Nephron progenitor cell (in vitro differentiated cells): ENCODE data around the gene SLC16A10.
"Not testable (repeated sequence)": the region's sequence is repeated elsewhere in the genome, so short reads cannot be mapped to it uniquely, and the experiment has no call there.

ENCODE experiments used
- DNase-seq: peaks from one replicate; pipeline ENCODE4 v3.0.0; 2021
- H3K27ac Mint-ChIP-seq: 2 replicates; pipeline ENCODE4 v1.8.0; 2021; ENCODE audit warnings: mild to moderate bottlenecking, moderate library complexity, mixed read lengths
- H3K27me3 Mint-ChIP-seq: 2 replicates; pipeline ENCODE4 v1.8.0; 2021; ENCODE audit warnings: mild to moderate bottlenecking, low read depth, mixed read lengths; ENCODE audit not compliant: poor library complexity
- H3K36me3 Mint-ChIP-seq: 2 replicates; pipeline ENCODE4 v1.8.0; 2021; ENCODE audit warnings: low read depth, mixed read lengths
- H3K4me1 Mint-ChIP-seq: 2 replicates; pipeline ENCODE4 v1.8.0; 2021; ENCODE audit warnings: mixed read lengths
- H3K4me3 Mint-ChIP-seq: 2 replicates; pipeline ENCODE4 v1.8.0; 2021; ENCODE audit warnings: mild to moderate bottlenecking, moderate library complexity, mixed read lengths
- H3K9me3 Mint-ChIP-seq: 2 replicates; pipeline ENCODE4 v1.8.0; 2021; ENCODE audit warnings: mild to moderate bottlenecking, moderate library complexity, mixed read lengths
- TF ChIP-seq, protein P1 (sequence below): fragments of 200-600 bp; sonication (generic); IDR thresholded peaks from 2 replicates; pipeline ENCODE4 v1.5.0; 2021; ENCODE audit warnings: antibody characterized with exemption

The SLC16A10 gene

DNA sequence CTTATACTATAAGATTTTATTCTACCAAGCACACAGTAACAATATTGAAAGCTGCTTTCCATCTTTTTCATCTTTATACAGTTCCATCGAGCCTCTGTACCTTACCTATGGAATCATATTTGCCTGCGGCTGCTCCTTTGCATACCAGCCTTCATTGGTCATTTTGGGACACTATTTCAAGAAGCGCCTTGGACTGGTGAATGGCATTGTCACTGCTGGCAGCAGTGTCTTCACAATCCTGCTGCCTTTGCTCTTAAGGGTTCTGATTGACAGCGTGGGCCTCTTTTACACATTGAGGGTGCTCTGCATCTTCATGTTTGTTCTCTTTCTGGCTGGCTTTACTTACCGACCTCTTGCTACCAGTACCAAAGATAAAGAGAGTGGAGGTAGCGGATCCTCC, 89.8 kb downstream of the SLC16A10 start:
- H3K4me1 Mint-ChIP-seq = no peaks in the 10 kb centered on the region
- no peak overlapping the region for H3K4me3 Mint-ChIP-seq
- TF ChIP-seq, protein P1, sequence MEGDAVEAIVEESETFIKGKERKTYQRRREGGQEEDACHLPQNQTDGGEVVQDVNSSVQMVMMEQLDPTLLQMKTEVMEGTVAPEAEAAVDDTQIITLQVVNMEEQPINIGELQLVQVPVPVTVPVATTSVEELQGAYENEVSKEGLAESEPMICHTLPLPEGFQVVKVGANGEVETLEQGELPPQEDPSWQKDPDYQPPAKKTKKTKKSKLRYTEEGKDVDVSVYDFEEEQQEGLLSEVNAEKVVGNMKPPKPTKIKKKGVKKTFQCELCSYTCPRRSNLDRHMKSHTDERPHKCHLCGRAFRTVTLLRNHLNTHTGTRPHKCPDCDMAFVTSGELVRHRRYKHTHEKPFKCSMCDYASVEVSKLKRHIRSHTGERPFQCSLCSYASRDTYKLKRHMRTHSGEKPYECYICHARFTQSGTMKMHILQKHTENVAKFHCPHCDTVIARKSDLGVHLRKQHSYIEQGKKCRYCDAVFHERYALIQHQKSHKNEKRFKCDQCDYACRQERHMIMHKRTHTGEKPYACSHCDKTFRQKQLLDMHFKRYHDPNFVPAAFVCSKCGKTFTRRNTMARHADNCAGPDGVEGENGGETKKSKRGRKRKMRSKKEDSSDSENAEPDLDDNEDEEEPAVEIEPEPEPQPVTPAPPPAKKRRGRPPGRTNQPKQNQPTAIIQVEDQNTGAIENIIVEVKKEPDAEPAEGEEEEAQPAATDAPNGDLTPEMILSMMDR = no peak
- DNase-seq = no peak
- no peaks in the 10 kb centered on the region for H3K36me3 Mint-ChIP-seq
- peaks cover 3% of the 10 kb centered on the region for H3K27me3 Mint-ChIP-seq
- H3K9me3 Mint-ChIP-seq = no peaks in the 10 kb centered on the region
- no peak overlapping the region for H3K27ac Mint-ChIP-seq

DNA sequence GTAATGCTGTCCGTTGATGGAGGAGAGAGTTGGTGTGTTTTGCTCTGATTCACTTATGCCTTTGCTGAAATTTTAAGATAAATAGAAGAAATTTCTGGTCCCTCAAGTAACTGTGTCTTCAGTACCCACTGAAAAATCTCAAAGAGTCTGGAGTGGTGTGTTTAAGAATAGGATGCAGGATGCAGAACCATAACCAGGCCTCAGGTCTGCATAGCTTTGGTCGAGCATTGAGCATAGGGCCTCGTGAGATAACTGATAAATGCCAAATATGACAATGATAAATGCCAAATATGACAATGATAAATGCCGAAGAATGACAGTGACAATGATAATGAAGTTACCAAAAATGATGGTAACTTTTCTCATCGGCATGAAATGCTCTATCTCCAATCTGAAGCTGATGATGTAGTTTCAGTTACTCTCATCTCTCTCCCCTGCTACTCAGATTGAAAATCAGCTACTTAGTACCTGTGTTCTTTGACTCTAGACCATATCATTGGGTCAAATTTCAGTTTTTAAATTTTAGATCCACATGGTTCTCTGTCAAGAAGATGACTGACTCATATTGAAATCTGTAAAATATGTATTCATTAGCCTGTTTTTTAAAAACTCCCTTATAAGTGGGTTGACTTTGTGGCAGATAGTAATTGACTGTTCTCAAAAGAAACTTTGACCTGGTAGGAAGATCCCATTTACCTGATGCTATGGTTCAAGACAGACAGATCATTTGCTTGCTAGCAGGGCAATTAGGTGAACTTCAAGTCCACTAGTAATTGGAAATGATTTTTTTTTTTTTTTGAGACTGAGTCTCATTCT, 96.6 kb downstream of the SLC16A10 start:
- H3K9me3 Mint-ChIP-seq = peaks cover 4% of the 10 kb centered on the region
- no peak overlapping the region for H3K27ac Mint-ChIP-seq
- no peaks in the 10 kb centered on the region for H3K4me1 Mint-ChIP-seq
- DNase-seq = no peak
- H3K36me3 Mint-ChIP-seq = peaks cover 5% of the 10 kb centered on the region
- H3K27me3 Mint-ChIP-seq = no peaks in the 10 kb centered on the region
- H3K4me3 Mint-ChIP-seq = no peak overlapping the region
- TF ChIP-seq, protein P1 = no peak

DNA sequence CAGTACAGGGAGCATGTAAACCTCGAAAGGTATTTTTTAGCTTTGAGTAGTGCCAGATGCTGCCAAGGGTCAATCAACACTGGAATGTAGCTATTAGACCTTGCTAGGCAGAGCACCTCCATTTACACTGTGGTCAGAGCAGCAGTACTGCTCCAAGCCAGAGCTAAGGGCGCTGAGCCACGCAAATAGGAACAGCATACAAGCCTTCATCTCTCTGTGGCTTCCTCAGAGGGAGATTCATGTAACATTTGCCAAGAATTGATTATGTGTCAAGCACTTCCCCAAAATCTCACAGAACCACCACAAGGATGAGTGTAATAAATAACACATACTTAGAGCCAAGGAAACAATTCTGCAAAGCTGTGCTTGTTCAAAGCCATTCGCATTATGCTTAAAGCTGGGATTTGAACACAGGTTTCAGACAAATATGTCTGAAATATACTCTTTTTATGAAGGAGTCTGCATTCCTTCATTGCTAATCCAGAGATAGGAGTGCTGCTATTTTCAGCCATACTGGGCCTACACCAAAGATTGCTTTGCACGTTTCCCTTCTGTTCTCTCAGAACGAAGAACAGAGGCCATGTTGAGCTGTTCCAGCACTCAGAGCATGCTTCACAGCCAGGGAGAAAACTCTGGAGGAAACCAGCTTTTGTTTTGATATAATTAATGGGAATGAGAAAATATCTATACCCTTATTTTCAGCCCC, 97.7 kb downstream of the SLC16A10 start:
- no peaks in the 10 kb centered on the region for H3K4me1 Mint-ChIP-seq
- H3K4me3 Mint-ChIP-seq = no peak overlapping the region
- no peak for DNase-seq
- TF ChIP-seq, protein P1 = no peak
- H3K27ac Mint-ChIP-seq = no peak overlapping the region
- H3K27me3 Mint-ChIP-seq = no peaks in the 10 kb centered on the region
- H3K36me3 Mint-ChIP-seq = peaks cover 12% of the 10 kb centered on the region
- H3K9me3 Mint-ChIP-seq = peaks cover 14% of the 10 kb centered on the region

DNA sequence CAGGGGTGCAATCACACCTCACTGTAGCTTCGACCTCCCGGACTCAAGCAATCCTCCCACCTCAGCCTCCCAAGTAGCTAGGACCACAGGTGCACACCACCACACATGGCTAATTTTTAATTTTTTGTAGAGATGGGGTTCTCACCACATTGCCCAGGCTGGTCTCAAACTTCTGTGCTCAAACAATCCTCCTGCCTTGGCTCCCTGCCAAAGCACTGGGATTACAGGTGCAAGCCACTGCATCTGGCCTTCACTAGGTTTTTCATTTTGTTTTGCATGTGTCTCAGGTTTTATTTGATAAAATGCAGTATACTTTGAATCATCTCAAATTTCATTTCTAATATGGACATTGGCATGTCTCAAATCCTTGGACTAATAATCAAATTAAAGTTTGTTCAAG, 98.7 kb downstream of the SLC16A10 start:
- Mint-ChIP-seq H3K9me3 (peaks cover 24% of the 10 kb centered on the region), H3K4me1 (no peaks in the 10 kb centered on the region), H3K36me3 (peaks cover 14% of the 10 kb centered on the region), H3K27me3 (no peaks in the 10 kb centered on the region), H3K4me3 (no peak overlapping the region), H3K27ac (no peak overlapping the region)
- TF ChIP-seq, protein P1 = no peak
- no peak for DNase-seq

DNA sequence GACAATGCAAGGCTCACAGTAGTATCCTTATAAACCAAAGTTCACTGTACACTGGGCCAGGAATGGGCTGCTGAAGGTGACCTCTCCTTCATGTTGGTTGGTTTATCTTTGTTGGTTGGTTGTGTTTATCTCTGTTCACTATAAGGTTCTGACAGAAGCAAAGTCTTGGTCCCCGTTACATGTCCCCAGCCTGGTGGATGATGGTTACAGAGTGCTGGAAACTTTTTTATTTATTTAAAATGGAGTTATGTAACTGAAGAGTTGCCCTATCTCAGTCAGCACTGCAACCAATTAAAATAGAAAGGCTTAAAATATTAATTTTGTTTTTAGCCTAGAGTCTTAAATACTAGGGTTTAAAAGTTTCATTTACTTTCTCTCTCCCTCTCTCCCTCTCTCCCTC, 100.6 kb downstream of the SLC16A10 start:
- H3K9me3 Mint-ChIP-seq = peaks cover 39% of the 10 kb centered on the region
- no peak overlapping the region for H3K27ac Mint-ChIP-seq
- H3K27me3 Mint-ChIP-seq = no peaks in the 10 kb centered on the region

DNA sequence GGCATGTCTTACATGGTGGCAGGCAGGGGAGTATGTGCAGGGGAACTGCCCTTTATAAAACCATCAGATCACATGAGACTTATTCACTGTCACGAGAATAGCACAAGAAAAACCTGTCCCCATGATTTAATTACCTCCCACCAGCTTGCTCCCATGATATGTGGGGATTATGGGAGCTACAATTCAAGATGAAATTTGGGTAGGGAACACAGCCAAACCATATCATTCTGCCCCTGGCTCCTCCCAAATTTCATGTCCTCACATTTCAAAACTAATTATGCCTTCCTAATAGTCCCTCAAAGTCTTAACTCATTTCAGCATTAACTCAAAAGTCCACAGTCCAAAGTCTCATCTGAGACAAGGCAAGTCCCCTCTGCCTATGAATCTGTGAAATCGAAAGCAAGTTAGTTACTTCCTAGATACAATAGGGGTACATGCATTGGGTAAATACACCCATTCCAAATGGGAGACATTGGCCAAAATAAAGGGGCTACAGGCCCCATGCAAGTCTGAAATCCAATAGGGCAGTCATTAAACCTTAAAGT, 102.4 kb downstream of the SLC16A10 start:
- not testable (repeated sequence) for H3K27me3 Mint-ChIP-seq, H3K4me3 Mint-ChIP-seq, H3K27ac Mint-ChIP-seq, DNase-seq, H3K4me1 Mint-ChIP-seq
- H3K36me3 Mint-ChIP-seq = peaks cover 25% of the 10 kb centered on the region
- H3K9me3 Mint-ChIP-seq = peaks cover 39% of the 10 kb centered on the region

More for the DNA sequence above, 100.6 kb downstream of the SLC16A10 start:
- H3K4me1 Mint-ChIP-seq = no peaks in the 10 kb centered on the region
- TF ChIP-seq, protein P1 = no peak
- no peak overlapping the region for H3K4me3 Mint-ChIP-seq
- H3K36me3 Mint-ChIP-seq = peaks cover 25% of the 10 kb centered on the region
- no peak for DNase-seq
